Lower leg skin (tissue), 4 donors: ENCODE data around the gene P2RX4. TPM values are rescaled to one million over a fixed set of nuclear protein-coding genes. Genes with fewer than 3 reads are reported as not detected.
"Not testable (repeated sequence)": the region's sequence is repeated elsewhere in the genome, so short reads cannot be mapped to it uniquely, and the experiment has no call there.

Experiments used
- DNase-seq, 2 donors: peaks; one replicate each; pipeline ENCODE4 v3.0.0-alpha.2; 2019; ENCODE audit warnings: low spot score in 2 of 2
- H3K4me3 ChIP-seq: fragments of 200-600 bp; sonication (generic); 2 replicates; pipeline ENCODE4 v1.5.1; 2017; ENCODE audit warnings: mild to moderate bottlenecking, low read depth; ENCODE audit not compliant: poor library complexity, severe bottlenecking
- POLR2A ChIP-seq, 2 donors: fragments of 450-650 bp; IDR thresholded peaks; one replicate each; pipeline ENCODE4 v1.6.1; 2016 to 2017; ENCODE audit warnings: antibody characterized with exemption in 2 of 2, mild to moderate bottlenecking in 1 of 2, moderate library complexity in 1 of 2
- WGBS, 2 donors: methylation state at CpG; one replicate each; pipeline ENCODE4 v1.1.5; 2018; 5-methylcytosine and 5-hydroxymethylcytosine counted together
- intact Hi-C: fragments of 100-400 bp; cut with DNase I; formaldehyde crosslinking; loops from one replicate; pipeline ENCODE4 v1.15.0; 2023; ENCODE audit warnings: low total_unique reads
- total RNA-seq, 4 donors: library from RNA; depleted of rRNA; stranded (reverse); fragments of >200 nt; gene quantifications; one replicate each; pipeline ENCODE4 v1.1.0, GENCODE V29; 2016
- TF ChIP-seq, protein P1 (sequence below), 3 donors: fragments of 450-650 bp; IDR thresholded peaks; one replicate each; pipeline ENCODE4 v1.5.1; 2016; ENCODE audit warnings: antibody characterized with exemption in 3 of 3, mild to moderate bottlenecking in 3 of 3, moderate library complexity in 2 of 3

The P2RX4 gene
- total RNA-seq, 4 donors from 2014 or later, result 19.4 to 38.0 (median 24.2) TPM

DNA sequence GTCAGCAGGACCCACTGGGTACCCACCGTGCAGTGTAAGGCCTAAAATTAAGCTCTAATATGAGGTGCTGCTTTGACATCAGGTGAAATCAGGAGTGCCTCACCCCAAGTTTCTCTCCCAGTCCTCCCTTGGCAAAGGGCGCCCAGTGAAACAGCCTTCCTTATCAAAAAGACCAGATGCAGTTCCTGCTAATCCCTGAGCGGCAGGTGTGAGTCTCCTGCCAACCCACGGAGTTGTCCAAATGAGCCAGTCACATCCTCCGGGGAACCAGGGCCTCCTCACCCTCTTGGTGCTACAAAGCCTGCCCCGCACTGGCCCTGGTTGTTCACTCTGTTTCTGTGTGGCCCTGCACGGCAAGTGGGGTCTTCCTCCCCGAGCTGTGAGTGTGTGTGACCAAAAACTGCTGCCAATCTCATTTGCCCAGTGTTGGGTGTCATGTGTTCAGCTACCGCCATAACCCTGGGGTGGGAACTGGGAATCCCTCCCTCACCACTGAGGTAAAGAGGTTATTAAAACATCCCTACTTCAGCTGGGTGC is 20.2 kb upstream of the P2RX4 start:
- DNase-seq, result no peak
- intact Hi-C loops, result no loop called here
- H3K4me3 ChIP-seq, result no peak overlapping the region
- 84 to 87% methylated on average over 8 to 9 of the region's 9 CpGs for WGBS, 2 donors
- TF ChIP-seq, protein P1, sequence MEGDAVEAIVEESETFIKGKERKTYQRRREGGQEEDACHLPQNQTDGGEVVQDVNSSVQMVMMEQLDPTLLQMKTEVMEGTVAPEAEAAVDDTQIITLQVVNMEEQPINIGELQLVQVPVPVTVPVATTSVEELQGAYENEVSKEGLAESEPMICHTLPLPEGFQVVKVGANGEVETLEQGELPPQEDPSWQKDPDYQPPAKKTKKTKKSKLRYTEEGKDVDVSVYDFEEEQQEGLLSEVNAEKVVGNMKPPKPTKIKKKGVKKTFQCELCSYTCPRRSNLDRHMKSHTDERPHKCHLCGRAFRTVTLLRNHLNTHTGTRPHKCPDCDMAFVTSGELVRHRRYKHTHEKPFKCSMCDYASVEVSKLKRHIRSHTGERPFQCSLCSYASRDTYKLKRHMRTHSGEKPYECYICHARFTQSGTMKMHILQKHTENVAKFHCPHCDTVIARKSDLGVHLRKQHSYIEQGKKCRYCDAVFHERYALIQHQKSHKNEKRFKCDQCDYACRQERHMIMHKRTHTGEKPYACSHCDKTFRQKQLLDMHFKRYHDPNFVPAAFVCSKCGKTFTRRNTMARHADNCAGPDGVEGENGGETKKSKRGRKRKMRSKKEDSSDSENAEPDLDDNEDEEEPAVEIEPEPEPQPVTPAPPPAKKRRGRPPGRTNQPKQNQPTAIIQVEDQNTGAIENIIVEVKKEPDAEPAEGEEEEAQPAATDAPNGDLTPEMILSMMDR (IDR thresholded peaks at IDR 0.05), result no peak
- no peak for TF ChIP-seq POLR2A (IDR thresholded peaks at IDR 0.05)

DNA sequence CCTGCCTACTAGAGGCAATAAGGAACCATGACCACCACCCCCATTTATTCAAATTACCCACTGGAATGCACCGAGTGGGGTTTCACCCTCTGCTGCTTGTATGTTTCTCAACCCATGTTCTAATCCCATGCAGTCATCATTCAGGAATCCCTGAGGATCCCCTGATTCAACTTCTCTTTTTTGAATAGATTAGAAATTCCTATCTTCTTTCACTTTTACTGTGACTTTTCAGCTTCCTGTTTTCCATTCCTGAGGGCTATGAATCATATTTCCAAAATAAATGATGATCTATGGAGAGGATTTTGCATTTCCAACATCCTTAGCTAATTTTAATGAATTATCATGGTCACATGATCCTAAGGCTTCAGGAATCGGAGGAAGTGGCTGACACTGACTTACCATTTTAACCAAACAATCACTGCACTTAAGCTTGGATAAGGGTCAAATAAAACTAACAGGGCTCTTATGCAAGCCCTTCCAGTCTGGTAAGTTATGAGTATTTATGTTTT is 19.4 kb upstream of the P2RX4 start:
- TF ChIP-seq, protein P1 (IDR thresholded peaks at IDR 0.05), result no peak
- TF ChIP-seq POLR2A (IDR thresholded peaks at IDR 0.05), result no peak
- DNase-seq, result no peak
- no peak overlapping the region for H3K4me3 ChIP-seq
- WGBS, 2 donors, result 19 to 23% methylated on average over 2 of the region's 2 CpGs
- intact Hi-C loops, result no loop called here

DNA sequence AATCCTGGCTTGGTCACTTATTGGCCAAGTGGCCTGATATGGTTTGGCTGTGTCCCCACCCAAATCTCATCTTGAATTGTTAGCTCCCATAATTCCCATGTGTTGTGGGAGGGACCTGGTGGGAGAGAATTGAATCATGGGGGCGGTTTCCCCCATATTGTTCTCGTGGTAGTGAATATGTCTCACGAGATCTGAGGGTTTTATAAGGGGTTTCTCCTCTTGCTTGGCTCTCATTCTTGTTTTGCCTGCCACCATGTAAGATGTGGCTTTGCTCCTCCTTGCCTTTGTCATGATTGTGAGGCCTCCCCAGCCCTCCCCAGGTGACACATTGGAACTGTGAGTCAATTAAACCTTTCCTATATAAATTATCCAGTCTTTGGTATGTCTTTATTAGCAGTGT is 18.8 kb upstream of the P2RX4 start:
- WGBS, 2 donors, result 54 to 92% methylated on average over 3 of the region's 3 CpGs
- no peak for DNase-seq
- TF ChIP-seq, protein P1 (IDR thresholded peaks at IDR 0.05), result no peak
- TF ChIP-seq POLR2A (IDR thresholded peaks at IDR 0.05), result no peak
- intact Hi-C loops, result no loop called here
- no peak overlapping the region for H3K4me3 ChIP-seq

DNA sequence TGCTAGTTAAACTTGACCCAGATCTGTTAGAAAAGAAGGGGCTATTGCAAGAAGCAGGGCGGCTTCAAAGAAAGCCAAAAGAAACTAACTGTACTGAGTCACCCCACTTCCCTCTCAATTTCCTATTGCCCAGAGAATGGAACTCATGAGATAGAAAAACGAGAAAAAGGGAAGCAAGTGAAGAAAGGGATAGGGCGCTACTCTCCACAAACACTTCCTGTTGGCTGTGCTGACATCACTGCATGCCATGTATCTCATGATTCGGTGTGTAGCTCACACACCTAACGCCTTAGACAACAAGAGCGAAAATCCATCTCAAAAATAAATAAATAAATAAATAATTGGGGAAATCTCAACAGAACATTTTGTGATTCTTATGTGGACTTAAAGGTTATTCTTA is 13.0 kb upstream of the P2RX4 start:
- DNase-seq, result no peak
- no peak for TF ChIP-seq POLR2A (IDR thresholded peaks at IDR 0.05)
- TF ChIP-seq, protein P1 (IDR thresholded peaks at IDR 0.05), result no peak
- no peak overlapping the region for H3K4me3 ChIP-seq
- WGBS, 2 donors, result 69 to 72% methylated on average over 6 of the region's 6 CpGs
- intact Hi-C loops, result no loop called here

DNA sequence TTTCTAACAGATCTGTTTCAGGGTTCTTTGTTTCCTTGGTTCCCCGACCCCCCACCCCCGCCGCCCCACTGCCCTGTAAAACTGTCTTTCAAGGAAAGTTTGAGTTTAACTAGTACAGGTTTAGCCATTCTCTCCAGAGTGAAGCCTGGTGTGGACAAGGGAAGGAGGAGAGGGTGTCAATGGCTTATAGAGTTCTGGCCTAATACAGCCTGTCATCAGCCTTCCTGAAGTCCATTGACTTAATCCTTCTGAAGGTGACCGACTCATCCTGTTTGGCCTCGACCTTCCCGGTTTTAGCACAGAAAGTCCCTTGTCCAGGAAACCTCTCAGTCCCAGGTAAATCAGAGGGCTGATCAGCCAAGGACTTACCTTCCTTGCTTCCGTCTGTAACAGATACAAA is 11.0 kb upstream of the P2RX4 start:
- H3K4me3 ChIP-seq, result no peak overlapping the region
- no peak for TF ChIP-seq POLR2A (IDR thresholded peaks at IDR 0.05)
- TF ChIP-seq, protein P1 (IDR thresholded peaks at IDR 0.05), result no peak
- 78 to 90% methylated on average over 7 of the region's 7 CpGs for WGBS, 2 donors
- DNase-seq, result no peak
- intact Hi-C loops, result no loop called here

DNA sequence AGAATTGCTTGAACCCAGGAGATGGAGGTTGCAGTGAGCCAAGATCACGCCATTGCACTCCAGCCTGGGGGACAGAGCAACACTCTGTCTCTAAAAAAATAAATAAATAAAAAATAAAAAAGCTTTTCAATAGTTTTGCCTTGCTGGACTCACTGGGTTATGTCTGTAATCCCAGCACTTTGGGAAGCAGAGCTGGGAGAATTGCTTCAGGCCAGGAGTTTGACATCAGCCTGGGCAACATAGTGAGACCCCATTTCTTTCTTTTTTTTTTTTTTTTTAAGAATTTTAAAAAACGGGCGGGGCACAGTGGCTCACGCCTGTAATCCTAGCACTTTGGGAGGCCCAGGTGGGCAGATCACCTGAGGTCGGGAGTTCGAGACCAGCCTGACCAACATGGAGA is 8.8 kb upstream of the P2RX4 start:
- DNase-seq, intact Hi-C loops, H3K4me3 ChIP-seq: not testable (repeated sequence)
- WGBS, 2 donors, result 92 to 94% methylated on average over 6 of the region's 6 CpGs
